ENCODE results near the gene TRAPPC12.

- TF ChIP-seq ZNF274 (IDR thresholded peaks at IDR 0.05; ENCODE audit: low read depth, low read length) (no peak), YY1 (IDR thresholded peaks at IDR 0.05; ENCODE audit: insufficient read depth, insufficient read length) (no peak), SUZ12 (IDR thresholded peaks at IDR 0.05; ENCODE audit: extremely low read depth, insufficient read depth, insufficient read length) (no peak)
Measured at GRCh38 chr2:3466482-3466863, 87.0 kb downstream of the TRAPPC12 start.
